Measurements from ENCODE around the gene MCF2L.
A peak's percentile ranks its signal among the peaks of the same experiment; 100 is the strongest.

MCF2L gene

DNA sequence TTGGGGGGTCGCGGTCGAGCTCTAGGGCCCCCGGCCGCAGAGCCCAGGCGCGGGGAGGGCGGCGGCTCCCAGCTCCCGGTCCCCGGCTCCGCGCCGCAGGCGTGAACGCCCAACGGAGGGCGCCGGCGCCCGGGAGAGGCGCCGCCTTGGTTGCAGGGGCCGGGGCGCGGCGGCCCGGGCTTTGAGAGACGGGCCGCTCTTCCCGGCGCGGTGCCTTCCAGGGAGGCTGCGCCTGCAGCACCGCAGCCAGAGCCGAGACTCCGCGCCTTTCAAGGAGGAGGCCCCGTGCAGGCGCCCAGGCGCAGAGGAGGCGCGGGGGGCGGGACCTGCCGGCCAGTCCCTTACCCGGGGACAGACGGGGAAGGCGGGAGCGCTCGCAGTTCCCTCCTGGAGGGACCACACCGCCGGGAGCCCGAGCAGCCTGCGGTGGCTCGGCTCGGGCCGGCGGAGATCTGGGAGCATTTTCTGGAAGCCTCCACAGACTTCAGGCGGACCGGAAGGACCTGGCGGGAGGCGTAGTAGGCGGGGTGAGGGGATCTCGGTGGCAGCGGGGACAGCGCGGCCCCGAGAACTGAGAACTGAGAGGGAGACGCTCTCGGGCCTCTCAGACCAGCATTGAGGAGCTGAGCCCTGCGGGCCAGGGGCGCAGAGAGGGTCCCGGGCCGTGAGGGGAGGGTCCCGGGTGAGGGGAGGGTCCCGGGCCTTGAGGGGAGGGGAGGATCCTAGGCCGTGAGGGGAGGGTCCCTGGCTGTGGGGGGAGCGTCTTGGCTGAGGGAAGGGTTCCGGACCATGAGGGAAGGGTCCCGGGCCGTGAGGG is 25.5 kb upstream of the MCF2L start:
- DNase-seq, result peak in 1 of 2 experiments; percentile 9

DNA sequence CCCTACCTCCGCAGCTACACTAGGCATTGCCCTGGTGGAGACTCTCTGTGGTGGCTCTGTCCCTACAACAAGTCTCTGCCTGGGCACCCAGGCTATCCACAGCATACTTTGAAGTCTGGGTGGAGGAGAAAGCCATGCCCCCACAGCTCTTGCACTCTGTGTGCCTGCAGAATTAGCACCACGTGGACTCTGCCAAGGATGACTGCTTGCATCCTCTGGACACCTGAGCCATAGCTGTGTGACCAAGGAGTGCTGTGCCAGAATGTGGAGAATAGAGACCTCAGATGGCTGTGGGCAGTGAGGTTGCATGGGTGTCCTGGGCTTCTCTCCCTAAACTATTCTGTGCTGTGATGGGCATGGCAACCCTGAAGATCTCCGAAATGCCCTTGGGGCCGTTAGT is 21.2 kb upstream of the MCF2L start:
- DNase-seq, result no peak

DNA sequence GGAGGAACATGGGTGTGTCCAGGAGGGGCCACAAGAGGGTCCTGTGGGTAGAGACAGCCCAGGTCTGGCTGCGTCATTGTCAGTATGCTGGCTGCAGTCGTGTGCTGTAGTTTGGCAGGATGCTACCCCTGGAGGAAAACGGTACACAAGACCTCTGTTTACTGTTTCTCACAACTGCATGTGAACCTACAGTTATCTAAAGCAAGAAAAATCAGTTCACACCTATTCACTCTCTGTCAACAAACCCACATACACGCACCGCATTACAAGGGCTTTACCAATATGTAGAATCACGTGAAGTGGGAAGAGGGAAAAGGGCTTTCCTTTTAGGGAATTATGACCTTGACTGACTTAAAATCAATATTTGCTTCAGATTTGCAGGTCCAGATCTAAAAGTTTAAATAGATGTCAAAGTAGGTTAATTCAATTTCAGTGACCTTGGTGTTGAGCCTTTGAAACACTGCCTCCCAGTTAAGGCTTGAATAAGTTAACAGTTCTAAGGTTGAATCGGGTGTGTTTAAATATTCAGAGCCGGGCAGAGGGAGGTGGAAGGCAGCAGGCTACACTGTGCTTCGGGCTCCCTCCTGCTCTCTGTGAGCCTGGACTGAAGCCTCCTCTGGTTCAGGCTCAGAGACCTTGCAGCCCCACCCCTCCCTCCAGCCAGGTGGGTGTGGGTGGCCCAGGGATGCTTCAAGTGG is 17.2 kb upstream of the MCF2L start:
- no peak for DNase-seq

DNA sequence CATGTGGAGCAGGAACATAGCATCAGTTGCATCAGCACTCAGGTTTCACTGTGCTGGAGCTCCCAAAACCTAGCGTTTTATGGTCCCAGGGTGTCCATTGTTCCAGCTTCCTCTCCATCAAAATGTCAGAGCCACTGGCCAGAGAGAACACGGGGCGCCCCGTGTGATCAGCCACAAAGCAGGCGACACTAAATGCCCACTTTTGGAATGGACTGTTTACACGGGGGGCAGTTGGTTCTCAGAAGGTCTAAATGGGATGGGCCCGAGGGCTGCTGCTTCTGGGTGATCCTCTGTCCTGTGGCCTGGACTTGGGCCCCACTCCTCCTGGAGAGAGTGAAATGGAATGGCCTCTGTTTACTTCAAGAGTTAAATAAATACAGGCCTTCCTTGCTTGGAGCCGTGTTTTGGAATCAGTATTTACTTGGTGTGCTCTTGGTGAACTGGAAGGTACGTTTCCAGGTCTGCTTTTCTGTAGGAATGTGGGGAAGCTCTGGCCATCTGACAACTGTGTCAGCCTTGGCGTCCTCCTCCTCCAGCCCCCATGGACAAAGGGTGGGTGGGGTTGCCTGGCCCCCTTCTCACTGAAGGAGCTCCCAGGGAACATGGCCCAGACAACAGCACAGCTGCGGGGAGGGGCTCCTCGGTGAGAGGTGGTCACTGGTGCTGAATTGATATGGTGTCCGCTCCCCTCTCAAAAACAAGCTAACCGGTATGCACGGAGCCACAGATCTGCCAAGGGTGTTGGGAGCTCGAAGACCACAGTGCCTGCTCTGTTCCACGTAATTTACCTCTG is 16.1 kb upstream of the MCF2L start:
- no peak for DNase-seq

DNA sequence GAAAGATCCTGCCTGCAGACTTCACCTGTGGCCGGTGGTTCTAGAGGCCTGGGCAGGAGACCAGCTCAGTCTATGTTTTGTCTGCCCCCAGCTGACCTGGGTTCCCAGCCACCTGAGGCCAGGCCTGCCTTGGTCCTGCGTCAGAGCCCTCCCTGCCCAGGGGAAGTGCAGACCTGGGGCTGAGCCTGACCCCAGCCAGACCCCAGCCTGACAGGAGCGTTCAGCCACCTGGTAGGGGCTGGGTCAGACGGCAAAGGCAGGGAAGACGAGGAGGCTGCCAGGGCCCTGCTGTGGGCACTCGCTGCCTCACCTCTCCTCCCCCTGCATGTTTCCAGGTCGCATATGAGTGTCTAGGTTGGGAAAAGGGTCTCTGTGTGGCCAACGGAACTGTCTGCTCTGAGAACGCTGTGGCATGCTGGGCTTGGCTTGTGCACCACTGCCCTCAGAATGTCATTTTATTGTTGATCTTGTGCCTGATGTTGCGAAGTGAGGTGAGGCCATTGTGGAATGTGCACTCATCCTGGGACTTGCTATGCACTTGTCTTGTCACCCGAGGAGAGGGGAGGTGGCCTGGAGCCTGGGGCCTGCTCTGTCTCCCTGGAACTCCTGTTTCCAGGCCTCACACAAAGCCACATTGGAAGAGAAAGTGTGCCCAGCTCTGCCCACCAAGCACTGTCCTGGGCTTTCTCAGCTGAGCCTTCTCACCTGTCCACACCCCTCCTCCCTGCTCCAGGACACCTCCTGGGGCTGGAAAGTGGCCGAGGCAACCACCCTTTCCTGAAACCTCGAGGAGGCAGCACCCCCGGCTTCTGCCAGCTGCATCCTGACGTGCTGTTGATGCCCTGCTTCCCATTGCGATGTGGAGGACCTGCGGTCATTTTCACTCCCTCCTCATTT is 15.2 kb upstream of the MCF2L start:
- no peak for DNase-seq

DNA sequence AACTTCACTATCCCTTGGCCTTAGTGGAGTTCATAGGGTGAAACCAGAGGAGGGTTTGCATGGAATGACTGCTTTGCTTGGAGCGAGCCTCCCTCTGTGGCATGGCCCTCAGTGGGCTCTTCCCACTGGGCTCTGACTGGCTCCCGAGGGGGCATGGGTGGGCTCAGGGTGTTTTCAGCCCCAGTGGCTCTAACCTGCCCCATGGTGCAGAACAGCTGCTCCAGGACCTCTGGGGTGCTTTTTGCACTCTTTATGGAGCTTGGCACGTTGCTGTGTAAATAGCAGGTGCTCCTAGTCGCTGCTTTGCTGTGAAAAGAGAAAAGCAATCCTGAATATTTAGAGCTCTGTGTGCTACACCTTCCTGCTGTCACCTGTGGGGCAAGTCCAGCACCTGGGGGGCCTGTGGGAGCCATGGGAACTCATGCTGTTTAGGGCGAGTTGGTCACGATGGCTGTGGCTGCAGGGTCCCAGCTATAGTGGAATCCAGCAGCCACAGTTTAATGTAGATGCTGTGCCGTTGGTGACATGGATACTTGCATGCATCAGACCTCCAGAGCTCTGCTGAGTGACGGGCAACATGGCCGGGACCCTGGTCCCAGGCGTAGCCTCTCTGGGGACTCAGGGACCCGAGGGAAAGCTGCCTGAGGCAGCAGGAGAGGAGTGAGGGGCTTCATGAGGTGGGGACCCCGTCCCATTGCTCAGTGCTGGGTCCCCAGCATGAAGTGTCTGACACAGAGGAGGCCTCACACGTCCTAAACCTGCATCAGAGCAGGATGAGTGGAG is 14.3 kb upstream of the MCF2L start:
- no peak for DNase-seq

DNA sequence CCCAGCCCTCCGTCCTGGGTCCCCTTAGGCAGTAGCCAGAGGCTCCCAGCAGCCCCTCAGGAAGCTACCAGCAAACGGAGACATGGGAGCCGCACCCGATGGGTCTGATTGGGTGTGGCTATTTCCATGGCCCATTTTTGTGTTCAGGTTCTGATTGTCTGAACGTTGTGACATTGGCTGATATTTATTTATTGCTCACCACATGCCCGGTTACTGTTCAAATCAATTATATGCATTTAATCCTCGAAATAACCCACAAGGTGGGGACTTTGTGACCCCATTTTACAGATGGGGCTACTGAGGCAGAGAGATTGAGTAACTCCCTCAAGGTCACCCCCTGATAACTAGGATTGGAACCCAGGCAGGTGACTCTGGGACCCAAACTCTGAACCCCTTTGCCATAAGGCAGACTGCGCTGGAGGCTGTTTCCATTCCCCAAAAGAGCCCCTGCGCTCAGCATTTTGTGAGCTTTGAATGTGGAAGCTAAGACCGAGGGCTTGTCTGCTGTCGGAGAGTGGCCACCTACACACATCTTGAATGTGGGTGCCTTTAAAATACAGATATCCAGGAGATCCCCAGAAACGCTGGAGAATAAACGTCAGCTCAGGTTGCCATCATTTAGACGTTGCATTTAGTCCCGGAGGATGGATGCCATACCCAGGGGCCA is 13.6 kb upstream of the MCF2L start:
- DNase-seq, result no peak

DNA sequence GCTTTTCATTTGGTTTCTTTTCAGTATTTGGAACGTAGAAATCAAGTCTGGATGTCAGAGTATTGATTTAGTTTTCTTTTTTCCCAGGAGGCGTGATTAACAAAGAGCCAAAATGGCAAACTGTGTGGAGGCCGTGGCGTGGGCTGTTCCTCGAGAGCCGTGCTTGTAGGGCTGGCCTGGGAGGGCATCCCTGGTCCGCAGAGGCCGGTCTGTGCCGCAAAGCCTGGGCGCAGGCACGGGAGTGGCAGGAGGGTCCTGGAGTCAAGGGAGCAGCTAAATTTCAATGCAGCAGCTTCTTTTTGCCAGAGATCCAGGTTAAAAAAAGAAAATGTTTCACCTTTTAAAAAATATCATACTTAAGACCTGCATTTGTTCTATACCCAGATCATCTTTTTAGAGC is 13.1 kb upstream of the MCF2L start:
- no peak for DNase-seq

DNA sequence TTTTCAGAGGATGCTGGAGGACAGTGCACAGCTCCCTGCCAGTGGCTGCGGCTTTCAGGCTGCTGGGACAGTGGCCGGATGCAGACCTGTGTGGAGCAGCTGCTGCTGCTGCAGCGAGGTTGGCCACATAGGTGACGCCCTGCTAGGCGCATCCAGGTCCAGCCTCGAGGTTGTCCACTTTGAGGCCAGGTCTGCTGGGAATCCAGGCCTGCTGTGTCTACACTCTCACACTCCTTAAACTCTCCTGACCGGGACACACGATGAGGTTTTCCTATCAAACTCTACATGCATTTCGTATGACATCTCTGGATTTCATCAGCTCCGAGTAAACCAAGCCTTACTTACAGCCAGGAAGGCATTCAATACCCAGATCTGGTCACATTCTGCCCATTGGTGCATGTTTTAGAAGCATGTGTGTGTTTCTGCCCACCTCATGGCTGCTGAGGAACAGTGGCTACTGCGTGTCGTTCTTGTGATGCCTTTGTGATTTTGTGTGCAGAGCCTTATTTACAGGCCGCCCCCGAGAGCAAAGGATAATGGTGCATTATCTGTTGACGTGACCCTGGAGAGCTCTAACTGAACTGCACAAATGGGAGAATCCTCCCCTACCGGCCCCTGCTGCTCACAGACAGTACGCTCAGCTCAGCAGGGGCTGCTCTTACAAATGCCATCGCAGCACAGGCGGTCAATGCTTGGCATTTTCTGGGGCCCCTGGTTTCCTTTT is 12.3 kb upstream of the MCF2L start:
- no peak for DNase-seq

DNA sequence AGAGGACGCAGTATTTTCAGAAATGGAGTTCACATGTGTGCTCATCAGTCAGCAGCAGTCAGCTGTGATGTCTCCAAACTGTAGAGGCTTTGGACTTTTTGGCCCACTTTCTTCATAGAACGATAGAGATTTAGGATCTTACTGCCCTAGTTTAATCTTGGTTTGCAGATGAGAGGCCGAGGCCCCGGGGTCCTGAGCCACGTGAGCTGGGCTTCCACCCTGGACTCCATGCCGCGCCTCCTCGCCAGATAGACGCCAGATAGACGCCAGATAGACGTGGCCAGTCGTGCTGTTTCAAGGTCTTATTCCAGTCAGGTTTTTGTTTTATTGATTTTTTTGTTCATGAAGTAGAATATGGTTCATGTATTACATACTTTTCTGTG is 11.7 kb upstream of the MCF2L start:
- DNase-seq, result no peak

DNA sequence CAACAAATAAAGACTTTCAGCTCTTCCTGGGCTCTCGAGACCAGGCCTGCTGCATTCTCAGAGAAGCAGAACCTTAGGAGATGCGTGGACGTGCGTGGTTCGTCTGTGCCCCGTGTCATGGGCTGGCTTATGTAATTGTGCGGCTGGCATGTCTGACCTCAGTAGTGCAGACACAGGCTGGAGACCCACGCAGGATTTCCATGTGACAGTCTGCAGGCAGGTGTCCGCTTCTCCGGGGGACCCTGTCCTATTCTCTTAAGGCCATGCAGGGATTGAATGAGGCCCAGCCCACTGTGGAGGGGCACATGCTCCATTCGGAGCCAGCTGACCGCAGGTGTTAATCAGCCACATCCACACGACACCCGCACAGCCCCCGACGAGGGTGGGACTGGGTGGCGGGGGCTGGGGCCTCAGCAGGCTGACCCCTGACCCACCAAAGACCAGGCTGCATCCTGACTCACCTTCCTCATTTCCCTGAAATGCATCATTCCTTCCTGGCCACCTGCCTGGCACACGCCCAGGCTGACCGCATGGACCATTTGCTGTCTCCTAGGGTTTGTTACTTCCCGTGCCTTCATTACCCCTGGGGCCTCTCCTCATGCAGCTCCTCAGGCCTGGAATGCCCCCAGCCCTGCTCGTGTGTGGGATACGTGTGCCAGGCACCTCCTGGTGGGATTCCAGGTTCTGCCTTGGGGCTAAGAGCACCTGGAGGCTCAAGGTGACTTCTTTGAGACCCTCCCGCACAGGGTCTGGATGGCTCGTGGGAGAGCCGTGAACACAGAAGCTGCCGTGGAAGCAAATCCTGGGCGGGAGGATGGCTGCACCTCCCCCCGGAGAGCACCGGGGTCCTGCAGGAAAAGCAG is 10.7 kb upstream of the MCF2L start:
- no peak for DNase-seq

DNA sequence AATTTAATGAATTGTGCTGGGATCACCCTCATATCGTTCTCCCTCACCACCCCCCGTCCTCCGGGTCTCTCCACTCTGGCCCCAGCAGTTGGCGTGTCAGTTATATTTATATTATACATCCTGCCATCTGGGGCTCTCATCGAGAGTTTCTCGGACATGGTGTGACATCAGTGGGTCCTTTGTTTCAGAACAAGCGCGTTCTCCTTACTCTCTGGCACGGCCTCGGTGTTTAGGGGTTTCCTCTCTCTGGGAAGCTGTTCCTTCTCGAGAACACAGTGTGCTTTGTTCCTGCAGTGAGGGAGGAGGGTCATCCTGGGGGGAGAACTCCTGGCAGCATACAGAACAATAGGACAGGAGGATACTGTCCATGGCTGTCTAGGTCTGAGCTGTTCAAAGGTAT is 9.8 kb upstream of the MCF2L start:
- DNase-seq, result no peak

DNA sequence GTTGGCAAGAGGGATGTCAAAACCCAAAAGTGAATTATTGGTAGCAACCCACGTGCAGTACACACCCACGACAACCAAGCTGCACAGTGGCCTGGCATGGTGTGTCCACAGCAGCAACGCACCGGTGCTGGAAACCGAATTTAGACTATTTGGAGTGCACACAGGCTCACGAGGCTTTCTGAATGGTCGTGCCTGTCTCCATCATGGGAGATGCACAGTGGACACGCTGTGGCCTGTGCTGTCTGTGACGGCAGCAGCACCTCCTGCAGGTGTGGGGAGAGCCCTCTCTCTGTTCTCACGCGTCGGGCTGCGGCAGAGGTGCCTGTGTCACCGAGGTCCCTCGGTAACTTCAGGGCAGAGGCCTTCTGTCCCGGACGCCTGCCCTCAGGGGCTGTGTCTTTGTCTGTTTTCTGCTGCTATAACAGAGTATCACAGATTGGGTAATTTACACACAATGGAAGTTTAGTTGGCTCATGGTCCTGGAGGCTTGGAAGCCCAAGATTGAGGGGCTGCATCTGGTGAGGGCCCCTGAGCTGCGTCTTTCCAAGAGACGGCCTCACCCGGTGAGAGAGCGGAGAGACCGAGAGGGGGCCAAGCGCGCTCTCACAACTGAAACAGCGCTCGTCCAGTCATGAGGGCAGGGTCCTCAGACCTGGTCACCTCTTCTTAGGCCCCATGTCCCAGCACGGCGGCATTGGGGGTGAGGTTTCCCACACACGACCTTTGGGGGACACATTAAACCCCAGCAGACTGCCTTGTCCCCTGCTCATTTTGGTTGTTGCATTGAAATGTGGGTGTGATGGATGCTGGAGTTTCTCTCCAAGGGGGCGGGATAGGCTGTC is 9.1 kb upstream of the MCF2L start:
- no peak for DNase-seq

DNA sequence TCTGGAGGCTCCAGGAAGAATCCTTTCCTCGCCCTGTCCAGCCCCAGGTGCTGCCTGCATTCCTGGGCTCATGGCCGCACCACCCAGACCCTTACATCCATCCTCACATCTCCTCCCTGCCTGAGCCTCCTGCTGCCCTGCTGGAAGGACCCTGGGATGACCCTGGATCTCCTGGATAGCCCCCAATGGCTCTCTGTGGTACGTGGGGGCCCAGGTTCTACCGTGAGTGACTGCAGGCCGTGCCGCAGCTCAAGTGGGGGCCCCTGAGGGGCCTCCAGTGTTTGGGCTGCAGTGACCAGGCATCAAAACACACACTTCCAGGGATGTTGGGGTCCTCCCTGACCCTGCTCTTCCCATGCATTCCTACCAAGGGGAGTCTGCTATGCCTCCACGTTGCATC is 8.3 kb upstream of the MCF2L start:
- DNase-seq, result no peak

DNA sequence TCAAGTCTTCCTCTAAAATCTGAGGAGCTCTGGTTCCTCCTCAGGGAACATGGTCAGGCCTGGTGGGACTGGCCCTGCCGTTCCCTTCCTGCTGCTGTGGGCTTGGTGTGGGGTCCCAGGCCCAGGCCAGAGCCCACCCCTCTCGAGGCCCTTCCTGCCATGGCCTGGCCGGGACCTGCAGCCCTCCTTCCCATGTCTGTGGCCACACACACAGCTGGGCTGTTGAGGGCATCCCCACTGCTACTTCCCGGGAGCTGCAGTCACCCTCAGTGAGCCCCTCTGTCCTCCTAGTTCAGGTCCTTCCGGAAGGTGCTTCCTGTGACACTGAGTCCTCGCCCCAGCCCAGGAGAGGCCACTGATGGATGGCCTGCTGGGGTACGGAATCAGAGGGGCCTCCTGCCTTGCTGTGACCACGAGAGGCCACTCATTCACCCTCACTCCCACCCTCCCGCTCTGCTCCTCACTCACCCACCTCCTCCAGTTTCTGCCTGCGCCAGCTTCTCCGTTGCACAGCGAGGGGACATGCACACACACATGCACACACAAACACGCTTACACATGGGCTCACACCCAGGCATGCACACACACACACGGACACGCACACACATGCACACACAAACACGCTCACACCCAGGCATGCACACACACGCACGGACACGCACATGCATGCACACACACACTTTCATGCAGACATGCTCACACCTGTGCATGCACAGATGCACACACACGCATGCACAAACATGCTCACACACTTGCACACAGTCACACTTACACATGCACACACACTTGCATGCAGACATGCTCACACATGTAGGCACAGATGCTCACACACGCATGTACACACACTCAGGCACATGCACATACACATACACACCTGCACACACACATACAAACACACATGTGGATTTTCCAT is 7.3 kb upstream of the MCF2L start:
- DNase-seq, result no peak

DNA sequence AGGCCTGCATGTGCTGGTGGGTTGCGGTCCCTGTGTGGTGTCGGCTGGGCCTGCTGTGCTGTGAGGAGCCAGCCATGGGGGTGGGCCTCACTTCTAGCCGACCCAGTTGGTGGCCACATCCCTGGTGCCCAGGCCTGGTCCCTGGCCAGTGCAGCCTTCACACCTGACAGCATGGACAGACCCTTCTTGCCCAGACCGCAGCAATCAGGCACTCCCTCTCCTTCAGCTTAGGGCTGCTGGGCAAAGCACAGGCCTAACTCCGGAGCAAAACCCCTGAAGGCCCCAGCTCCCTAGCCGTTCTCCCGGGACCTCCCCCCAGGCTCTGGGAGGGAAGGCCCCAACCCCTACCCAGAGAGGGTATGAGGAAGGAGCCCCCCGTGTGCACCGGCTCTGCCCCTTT is 6.6 kb upstream of the MCF2L start:
- no peak for DNase-seq

DNA sequence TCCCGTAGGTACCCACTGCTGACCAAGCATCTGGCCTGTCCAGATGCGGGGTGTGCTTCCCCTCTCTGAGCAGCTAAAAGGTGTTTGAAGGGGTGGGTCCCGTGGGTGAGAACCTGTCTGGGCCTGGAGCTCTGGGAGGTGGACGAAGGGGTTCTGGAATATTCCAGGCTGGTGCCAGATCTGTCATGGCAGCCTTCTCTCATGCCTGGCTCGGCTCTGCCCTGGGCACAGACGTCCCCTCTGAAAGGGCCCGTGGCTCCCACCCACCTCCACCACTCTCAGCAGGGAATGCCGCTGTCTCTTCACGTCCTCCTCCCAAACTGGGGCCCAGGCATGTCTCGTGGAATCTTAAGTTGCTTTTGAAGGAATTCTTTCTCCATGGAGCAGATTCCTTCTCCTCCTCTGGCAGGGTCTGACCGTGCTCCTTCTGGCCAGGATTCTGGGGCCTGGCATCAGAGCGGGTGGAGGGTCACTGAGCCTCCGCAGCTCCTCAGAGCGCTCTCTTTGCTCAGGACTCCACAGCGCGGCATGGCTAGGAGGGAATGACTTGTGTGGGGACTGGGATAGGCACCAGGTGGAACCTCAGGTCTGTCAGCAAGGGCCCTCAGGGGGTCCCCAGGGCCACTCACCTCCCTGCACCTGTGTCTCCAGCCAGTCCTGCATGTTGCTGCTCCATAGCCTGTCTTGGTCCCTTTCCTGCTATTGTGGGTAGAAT is 5.9 kb upstream of the MCF2L start:
- no peak for DNase-seq
